HCT116 (cell line): Measurements from ENCODE around the gene DNAJC4. TPM values are rescaled to one million over a fixed set of nuclear protein-coding genes. Genes with fewer than 3 reads are reported as not detected.
A peak's percentile ranks its signal among the peaks of the same experiment; 100 is the strongest.

Source experiments
- ATAC-seq: fragments of 200-7000 bp; cut with Tn5 transposase; 2 replicates; pipeline ENCODE4 v1.9.1; 2020; ENCODE audit warnings: mild to moderate bottlenecking, moderate library complexity
- BruUV-seq: library from RNA; stranded (reverse); fragments of 400-500 nt; replicated peaks from 2 replicates; lab custom pipeline; 2021; lab: Mats Ljungman, UMichigan
- CTCF ChIA-PET: fragments of 300-600 bp; sonication (Branson Sonifier 250); formaldehyde crosslinking; loops from one replicate; lab custom pipeline; 2021; ENCODE audit warnings: antibody characterized with exemption; lab: Charles Lee
- POLR2A ChIA-PET: fragments of 300-600, 350-600 bp; sonication (Branson Sonifier 250); formaldehyde crosslinking; loops from one replicate; lab custom pipeline; 2021; ENCODE audit warnings: antibody characterized with exemption; lab: Charles Lee
- RAD21 ChIA-PET, 2 experiments: fragments of 300-600 bp; sonication (Branson Sonifier 250); formaldehyde crosslinking; loops; one replicate each; lab custom pipeline; 2023; ENCODE audit warnings: low total read pairs in 2 of 2; ENCODE audit not compliant: uncharacterized antibody in 2 of 2, unreplicated experiment in 2 of 2, low non-redundant PET in 1 of 2; lab: Charles Lee
- DNase-seq: peaks from one replicate; pipeline ENCODE4 v3.0.0-alpha.2; 2010; ENCODE audit warnings: low read depth, low spot score
- H2AFZ ChIP-seq: fragments of 200-600 bp; shearing (Covaris generic), sonication (generic); 2 replicates; pipeline ENCODE4 v1.6.1; 2017; ENCODE audit warnings: low read depth, mixed run types, mixed read lengths, antibody characterized with exemption, low read length; ENCODE audit not compliant: poor library complexity, severe bottlenecking
- H3K27ac ChIP-seq: 2 replicates; pipeline ENCODE4 v1.5.1; 2012; ENCODE audit warnings: low read depth, low read length
- H3K27me3 ChIP-seq: fragments of 200-600 bp; sonication (generic); 2 replicates; pipeline ENCODE4 v1.6.1; 2016; ENCODE audit warnings: mixed run types, low read length, mixed read lengths; ENCODE audit not compliant: insufficient read depth
- H3K36me3 ChIP-seq, 2 experiments: fragments of 200-500 bp in 1 of 2; fragments of 200-600 bp in 1 of 2; sonication (Bioruptor generic) in 1 of 2; sonication (generic) in 1 of 2; 2 replicates each; pipeline versions ENCODE4 v1.5.1 to v1.6.1; 2014 to 2016; ENCODE audit warnings: low read length in 2 of 2, inconsistent platforms in 1 of 2, mixed read lengths in 1 of 2, mixed run types in 1 of 2; ENCODE audit not compliant: insufficient read depth in 2 of 2, control insufficient read depth in 1 of 2
- H3K4me1 ChIP-seq, 2 experiments: fragments of 200-600 bp in 1 of 2; sonication (generic) in 1 of 2; 2 replicates each; pipeline versions ENCODE4 v1.5.1 to v1.6.1; 2012 to 2017; ENCODE audit warnings: low read length in 2 of 2, inconsistent platforms in 1 of 2, mild to moderate bottlenecking in 1 of 2, mixed read lengths in 1 of 2, mixed run types in 1 of 2, moderate library complexity in 1 of 2; ENCODE audit not compliant: insufficient read depth in 2 of 2, control insufficient read depth in 1 of 2
- H3K4me2 ChIP-seq: fragments of 200-600 bp; sonication (generic); 2 replicates; pipeline ENCODE4 v1.6.1; 2017; ENCODE audit warnings: mixed run types, low read length, mixed read lengths
- H3K4me3 ChIP-seq, 2 experiments: fragments of 200-600 bp in 1 of 2; sonication (generic) in 1 of 2; replicated peaks in 1 of 2; 2 replicates each; pipeline ENCODE4 v1.5.1; 2011 to 2016; ENCODE audit warnings: low read length in 2 of 2, control low read depth in 1 of 2, low read depth in 1 of 2, mild to moderate bottlenecking in 1 of 2, mixed read lengths in 1 of 2, mixed run types in 1 of 2
- H3K79me2 ChIP-seq: fragments of 200-600 bp; sonication (generic); 2 replicates; pipeline ENCODE4 v1.6.1; 2017; ENCODE audit warnings: mild to moderate bottlenecking, mixed run types, low read length, moderate library complexity, mixed read lengths; ENCODE audit not compliant: insufficient read depth
- H3K9ac ChIP-seq: fragments of 200-600 bp; sonication (generic); 2 replicates; pipeline ENCODE4 v1.6.1; 2016; ENCODE audit warnings: low read length, mixed read lengths
- H3K9me2 ChIP-seq: fragments of 200-600 bp; sonication (generic), shearing (Covaris generic); 2 replicates; pipeline ENCODE4 v1.6.1; 2017; ENCODE audit warnings: mixed run types, mild to moderate bottlenecking, moderate library complexity; ENCODE audit not compliant: insufficient read depth
- H3K9me3 ChIP-seq, 2 experiments: fragments of 200-500 bp in 1 of 2; fragments of 200-600 bp in 1 of 2; sonication (Bioruptor generic) in 1 of 2; sonication (generic) in 1 of 2; 2 replicates each; pipeline ENCODE4 v1.6.1; 2014 to 2017; ENCODE audit warnings: low read length in 2 of 2, mixed read lengths in 2 of 2, inconsistent platforms in 1 of 2, low read depth in 1 of 2, mild to moderate bottlenecking in 1 of 2, mixed run types in 1 of 2, moderate library complexity in 1 of 2; ENCODE audit not compliant: control insufficient read depth in 1 of 2, insufficient read depth in 1 of 2
- H4K20me1 ChIP-seq: fragments of 200-600 bp; sonication (generic), shearing (Covaris generic); 2 replicates; pipeline ENCODE4 v1.6.1; 2017; ENCODE audit warnings: mixed run types, mild to moderate bottlenecking, moderate library complexity; ENCODE audit not compliant: insufficient read depth
- ATF3 ChIP-seq: IDR thresholded peaks from 2 replicates; pipeline ENCODE4 v1.6.1; 2012
- CEBPB ChIP-seq: IDR thresholded peaks from 2 replicates; pipeline ENCODE4 v1.6.1; 2012; ENCODE audit warnings: low read depth
- EGR1 ChIP-seq: IDR thresholded peaks from 2 replicates; pipeline ENCODE4 v1.6.1; 2012; ENCODE audit warnings: low read depth
- ELF1 ChIP-seq: IDR thresholded peaks from 2 replicates; pipeline ENCODE4 v1.6.1; 2012; ENCODE audit warnings: low read depth, borderline replicate concordance
- EZH2phosphoT487 ChIP-seq: fragments of 200-600 bp; IDR thresholded peaks from 2 replicates; pipeline ENCODE4 v1.6.1; 2018; ENCODE audit warnings: antibody characterized with exemption, borderline replicate concordance
- POLR2A ChIP-seq: IDR thresholded peaks from 2 replicates; pipeline ENCODE4 v1.7.0; 2011; ENCODE audit warnings: borderline replicate concordance; ENCODE audit not compliant: insufficient read depth, insufficient read length; ENCODE audit errors: extremely low read depth
- POLR2AphosphoS5 ChIP-seq: IDR thresholded peaks from 2 replicates; pipeline ENCODE4 v1.6.1; 2011; ENCODE audit warnings: mild to moderate bottlenecking, low read depth, low read length, moderate library complexity
- RAD21 ChIP-seq: IDR thresholded peaks from 2 replicates; pipeline ENCODE4 v1.6.1; 2012; ENCODE audit warnings: low read depth, mild to moderate bottlenecking
- REST ChIP-seq: IDR thresholded peaks from 2 replicates; pipeline ENCODE4 v1.6.1; 2012; ENCODE audit warnings: low read depth
- SP1 ChIP-seq: IDR thresholded peaks from 2 replicates; pipeline ENCODE4 v1.6.1; 2012; ENCODE audit warnings: low read depth
- TCF7L2 ChIP-seq: IDR thresholded peaks from 2 replicates; pipeline ENCODE4 v1.7.0; 2011; ENCODE audit warnings: borderline replicate concordance, inconsistent platforms; ENCODE audit not compliant: insufficient read depth, insufficient read length; ENCODE audit errors: extremely low read depth
- YY1 ChIP-seq: IDR thresholded peaks from 2 replicates; pipeline ENCODE4 v1.6.1; 2011; ENCODE audit warnings: low read length, low read depth, moderate library complexity, mild to moderate bottlenecking; ENCODE audit not compliant: insufficient replicate concordance; ENCODE audit errors: extremely low read depth
- ZBTB33 ChIP-seq: IDR thresholded peaks from 2 replicates; pipeline ENCODE4 v1.6.1; 2011; ENCODE audit warnings: mild to moderate bottlenecking, low read length, moderate library complexity; ENCODE audit not compliant: insufficient replicate concordance; ENCODE audit errors: extremely low read depth
- ZFX ChIP-seq: fragments of 450-650 bp; IDR thresholded peaks from 2 replicates; pipeline ENCODE4 v1.6.1; 2017
- ZNF274 ChIP-seq: fragments of 200-500 bp; sonication (Bioruptor generic); IDR thresholded peaks from 2 replicates; pipeline ENCODE4 v1.6.1; 2014; ENCODE audit warnings: mild to moderate bottlenecking, low read depth, low read length, inconsistent platforms
- intact Hi-C: fragments of 100-400 bp; cut with micrococcal nuclease; formaldehyde crosslinking; loops from 2 replicates; pipeline ENCODE4 v1.10.0; 2022
- total RNA-seq: library from RNA; stranded (reverse); gene quantifications from one replicate; pipeline ENCODE4 v1.2.1, GENCODE V29; 2021; ENCODE audit not compliant: unreplicated experiment
- TF ChIP-seq, protein P1 (sequence below): IDR thresholded peaks from 2 replicates; pipeline ENCODE4 v1.6.1; 2012

DNAJC4 gene
- total RNA-seq, 1 experiment from 2014 or later, result 25.8 TPM

GRCh38 chr11:64247729-64248531 lies 17.6 kb downstream of the DNAJC4 start:
- Histone ChIP-seq H3K4me1 (peaks cover 34 to 76% of the 10 kb centered on the region in 2 experiments), H3K36me3 (peaks cover 0 to 12% of the 10 kb centered on the region in 2 experiments; a peak in 1 of 4 replicates), H2AFZ (no peak overlapping the region), H3K9me2 (no peaks in the 10 kb centered on the region), H4K20me1 (no peaks in the 10 kb centered on the region), H3K4me2 (peak overlapping the region; percentile 96), H3K9me3 (no peaks in the 10 kb centered on the region), H3K27ac (peak overlapping the region; percentile 94), H3K9ac (peak overlapping the region; percentile 95), H3K27me3 (no peaks in the 10 kb centered on the region), H3K4me3 (peak overlapping the region; percentile 57 to 74), H3K79me2 (peaks cover 50% of the 10 kb centered on the region)
- ChIA-PET CTCF (interaction anchor here (3.1 kb wide), 1 partner anchor 108 kb away, joined by 15 read pairs; no protein-coding TSS in a partner anchor), RAD21 (no interaction called here), POLR2A (interaction anchor here (2.4 to 4.6 kb wide), 2 partner anchors 22 to 56 kb away, joined by 5 to 29 read pairs; no protein-coding TSS in a partner anchor)
- intact Hi-C loops, result no loop called here
- ATAC-seq, result peak; percentile 2; the same call in 1 of the 2 replicates
- DNase-seq, result no peak
- no TSS peak for BruUV-seq
- TF ChIP-seq POLR2A, result peak; percentile 13
- no peak for TF ChIP-seq ATF3
- TF ChIP-seq ZFX, result peak; percentile 78
- TF ChIP-seq REST, result no peak
- TF ChIP-seq EGR1, result no peak
- no peak for TF ChIP-seq ELF1
- no peak for TF ChIP-seq EZH2phosphoT487
- TF ChIP-seq, protein P1, sequence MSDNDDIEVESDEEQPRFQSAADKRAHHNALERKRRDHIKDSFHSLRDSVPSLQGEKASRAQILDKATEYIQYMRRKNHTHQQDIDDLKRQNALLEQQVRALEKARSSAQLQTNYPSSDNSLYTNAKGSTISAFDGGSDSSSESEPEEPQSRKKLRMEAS, result no peak
- TF ChIP-seq TCF7L2, result no peak
- no peak for TF ChIP-seq YY1
- TF ChIP-seq SP1, result no peak
- TF ChIP-seq RAD21, result no peak
- TF ChIP-seq ZBTB33, result no peak
- no peak for TF ChIP-seq CEBPB
- TF ChIP-seq POLR2AphosphoS5, result no peak
- TF ChIP-seq ZNF274, result no peak
